ENCODE results near the gene PGLYRP1.
A peak's percentile ranks its signal among the peaks of the same experiment; 100 is the strongest.

The PGLYRP1 gene

GRCh38 chr19:46009530-46010510 lies 13.0 kb downstream of the PGLYRP1 start:
- Histone ChIP-seq H3K4me3 (ENCODE audit: low read depth, low read length) (no peak overlapping the region), H2AFZ (ENCODE audit: insufficient read depth, low read length, poor library complexity) (no peak overlapping the region), H2AK5ac (ENCODE audit: low read length) (no peak overlapping the region), H3K79me2 (ENCODE audit: control insufficient read depth, insufficient read depth, low read length, poor library complexity) (no peaks in the 10 kb centered on the region), H4K8ac (ENCODE audit: low read depth, low read length) (no peak overlapping the region), H4K12ac (ENCODE audit: low read depth, low read length) (no peak overlapping the region), H3K27me3 (ENCODE audit: insufficient read depth, low read length) (peaks cover 5% of the 10 kb centered on the region), H3K4me2 (ENCODE audit: low read length) (no peak overlapping the region), H3K23ac (ENCODE audit: low read length) (no peak overlapping the region), H2BK120ac (ENCODE audit: insufficient read depth, low read length, poor library complexity) (no peak overlapping the region), H3K79me1 (ENCODE audit: low read length) (no peaks in the 10 kb centered on the region), H2BK12ac (ENCODE audit: low read length) (no peak overlapping the region), H3K4me1 (ENCODE audit: control insufficient read depth in 1 of 2, insufficient read depth in 2 of 2, low read length in 2 of 2) (peaks cover 3% of the 10 kb centered on the region in 2 experiments), H3K4ac (ENCODE audit: low read depth, low read length) (no peak overlapping the region), H4K91ac (ENCODE audit: low read depth, low read length) (no peak overlapping the region), H3K36me3 (ENCODE audit: control insufficient read depth in 1 of 2, insufficient read depth in 2 of 2, low read length in 2 of 2) (peaks cover 4 to 9% of the 10 kb centered on the region in 2 experiments), H3K27ac (ENCODE audit: low read depth, low read length) (no peak overlapping the region), H3K18ac (ENCODE audit: low read length) (no peak overlapping the region), H3K9ac (ENCODE audit: low read length) (no peak overlapping the region), H3K9me3 (ENCODE audit: insufficient read depth, low read depth, low read length) (peaks cover 2% of the 10 kb centered on the region), H2BK5ac (ENCODE audit: low read depth, low read length, poor library complexity) (no peak overlapping the region), H3K14ac (ENCODE audit: low read length) (no peak overlapping the region)
- DNase-seq, result peak; percentile 24 to 76
- no CpG with 5 or more reads among the region's 28 CpGs for WGBS (ENCODE audit: extremely low coverage, insufficient coverage, insufficient read length)

- Histone ChIP-seq H3K9me3 (ENCODE audit: insufficient read depth, low read depth, low read length) (no peaks in the 10 kb centered on the region), H3K18ac (ENCODE audit: low read length) (no peak overlapping the region), H3K4me3 (ENCODE audit: low read depth, low read length) (no peak overlapping the region), H3K79me2 (ENCODE audit: control insufficient read depth, insufficient read depth, low read length, poor library complexity) (no peaks in the 10 kb centered on the region), H4K12ac (ENCODE audit: low read depth, low read length) (no peak overlapping the region), H3K14ac (ENCODE audit: low read length) (no peak overlapping the region), H3K36me3 (ENCODE audit: control insufficient read depth in 1 of 2, insufficient read depth in 2 of 2, low read length in 2 of 2) (peaks cover 4 to 9% of the 10 kb centered on the region in 2 experiments), H2AK5ac (ENCODE audit: low read length) (no peak overlapping the region), H3K4me2 (ENCODE audit: low read length) (no peak overlapping the region), H3K79me1 (ENCODE audit: low read length) (no peaks in the 10 kb centered on the region), H3K27me3 (ENCODE audit: insufficient read depth, low read length) (no peaks in the 10 kb centered on the region), H2AFZ (ENCODE audit: insufficient read depth, low read length, poor library complexity) (no peak overlapping the region), H4K91ac (ENCODE audit: low read depth, low read length) (no peak overlapping the region), H3K23ac (ENCODE audit: low read length) (no peak overlapping the region), H3K4me1 (ENCODE audit: control insufficient read depth in 1 of 2, insufficient read depth in 2 of 2, low read length in 2 of 2) (no peaks in the 10 kb centered on the region), H2BK12ac (ENCODE audit: low read length) (no peak overlapping the region), H3K4ac (ENCODE audit: low read depth, low read length) (no peak overlapping the region), H3K9ac (ENCODE audit: low read length) (no peak overlapping the region), H3K27ac (ENCODE audit: low read depth, low read length) (no peak overlapping the region), H4K8ac (ENCODE audit: low read depth, low read length) (no peak overlapping the region), H2BK120ac (ENCODE audit: insufficient read depth, low read length, poor library complexity) (no peak overlapping the region), H2BK5ac (ENCODE audit: low read depth, low read length, poor library complexity) (no peak overlapping the region)
- WGBS (ENCODE audit: extremely low coverage, insufficient coverage, insufficient read length), result no CpG with 5 or more reads among the region's 13 CpGs
- no peak for DNase-seq
Observed at GRCh38 chr19:46006411-46006810, 16.4 kb downstream of the PGLYRP1 start.

DNA sequence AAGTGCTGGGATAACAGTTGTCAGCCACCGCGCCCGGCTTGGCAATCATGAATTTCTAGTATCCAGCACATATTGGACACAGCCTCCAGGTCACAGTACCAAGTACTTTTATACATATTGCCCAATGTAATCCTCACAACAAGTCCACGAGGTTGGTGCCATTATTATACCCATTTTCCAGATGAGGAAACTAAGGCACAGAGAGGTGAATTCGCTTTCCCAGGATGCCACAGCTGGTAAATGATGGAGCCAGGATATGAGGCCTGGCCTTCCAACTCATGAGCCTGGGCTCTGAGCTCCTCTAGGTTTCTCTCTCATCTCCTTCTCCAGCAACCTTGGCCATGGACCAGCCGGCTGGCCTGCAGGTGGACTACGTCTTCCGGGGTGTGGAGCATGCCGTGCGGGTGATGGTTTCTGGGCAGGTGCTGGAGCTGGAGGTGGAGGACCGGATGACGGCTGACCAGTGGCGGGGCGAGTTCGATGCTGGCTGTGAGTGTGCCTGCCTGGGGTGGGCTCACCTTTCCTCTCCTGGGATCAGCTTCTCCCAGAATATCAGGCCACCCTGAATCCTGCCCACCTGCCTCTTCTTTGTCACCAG lies 20.1 kb downstream of the PGLYRP1 start:
- Histone ChIP-seq H4K12ac (ENCODE audit: low read depth, low read length) (no peak overlapping the region), H3K4me2 (ENCODE audit: low read length) (no peak overlapping the region), H3K79me1 (ENCODE audit: low read length) (no peaks in the 10 kb centered on the region), H2AFZ (ENCODE audit: insufficient read depth, low read length, poor library complexity) (no peak overlapping the region), H3K4me3 (ENCODE audit: low read depth, low read length) (no peak overlapping the region), H3K36me3 (ENCODE audit: control insufficient read depth in 1 of 2, insufficient read depth in 2 of 2, low read length in 2 of 2) (peaks cover 4 to 8% of the 10 kb centered on the region in 2 experiments), H3K79me2 (ENCODE audit: control insufficient read depth, insufficient read depth, low read length, poor library complexity) (no peaks in the 10 kb centered on the region), H3K18ac (ENCODE audit: low read length) (no peak overlapping the region), H4K8ac (ENCODE audit: low read depth, low read length) (no peak overlapping the region), H2AK5ac (ENCODE audit: low read length) (no peak overlapping the region), H2BK12ac (ENCODE audit: low read length) (no peak overlapping the region), H4K91ac (ENCODE audit: low read depth, low read length) (no peak overlapping the region), H3K4ac (ENCODE audit: low read depth, low read length) (no peak overlapping the region), H3K9me3 (ENCODE audit: insufficient read depth, low read depth, low read length) (no peaks in the 10 kb centered on the region), H3K4me1 (ENCODE audit: control insufficient read depth in 1 of 2, insufficient read depth in 2 of 2, low read length in 2 of 2) (peaks cover 8 to 14% of the 10 kb centered on the region in 2 experiments), H3K23ac (ENCODE audit: low read length) (no peak overlapping the region), H3K27ac (ENCODE audit: low read depth, low read length) (no peak overlapping the region), H3K14ac (ENCODE audit: low read length) (no peak overlapping the region), H3K9ac (ENCODE audit: low read length) (no peak overlapping the region), H3K27me3 (ENCODE audit: insufficient read depth, low read length) (no peaks in the 10 kb centered on the region), H2BK120ac (ENCODE audit: insufficient read depth, low read length, poor library complexity) (no peak overlapping the region), H2BK5ac (ENCODE audit: low read depth, low read length, poor library complexity) (no peak overlapping the region)
- DNase-seq, result no peak
- WGBS (ENCODE audit: extremely low coverage, insufficient coverage, insufficient read length), result no CpG with 5 or more reads among the region's 15 CpGs

DNA sequence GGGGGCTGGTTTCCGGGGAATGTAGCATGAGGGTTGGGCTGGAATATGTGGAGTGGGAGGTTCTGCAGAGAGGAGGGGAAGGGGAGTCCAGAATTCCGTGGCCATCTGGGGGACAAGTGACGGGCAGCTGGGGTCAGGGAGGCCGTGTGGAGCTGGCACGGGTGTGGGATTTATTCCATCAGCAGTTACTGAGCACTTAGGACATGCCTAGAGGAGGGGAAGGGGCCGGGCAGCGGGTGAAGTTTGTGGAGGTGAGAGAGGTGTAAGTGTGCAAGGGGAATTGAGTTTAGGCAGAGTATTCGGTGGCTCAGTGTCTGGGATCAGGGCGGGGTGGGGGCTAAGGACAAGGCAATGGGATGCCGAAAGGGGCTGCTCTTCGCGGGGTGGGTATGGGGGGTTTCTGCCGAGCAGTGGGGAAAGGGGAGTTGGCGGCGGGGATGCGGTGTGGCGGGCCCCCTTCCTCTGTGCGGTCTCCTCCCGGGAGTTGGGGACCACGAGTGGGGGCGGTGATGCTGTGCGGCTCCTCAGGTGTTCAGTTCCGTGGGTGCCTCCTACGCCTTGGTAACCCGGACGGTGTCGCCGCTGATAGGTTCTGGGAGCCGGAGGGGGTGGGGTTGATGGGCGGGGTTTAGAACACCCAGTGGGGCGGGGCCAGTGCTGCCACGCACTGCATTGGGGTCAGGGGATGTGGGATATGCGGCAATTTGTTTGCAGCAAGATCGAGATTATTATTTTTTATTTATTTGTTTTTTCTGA lies 22.2 kb downstream of the PGLYRP1 start:
- peak in 1 of 2 donors; percentile 28 for DNase-seq
- Histone ChIP-seq H3K4me2 (ENCODE audit: low read length) (peak overlapping the region; percentile 81), H2AFZ (ENCODE audit: insufficient read depth, low read length, poor library complexity) (peak overlapping the region; percentile 17), H3K4me1 (ENCODE audit: control insufficient read depth in 1 of 2, insufficient read depth in 2 of 2, low read length in 2 of 2) (peaks cover 13 to 19% of the 10 kb centered on the region in 2 experiments), H3K14ac (ENCODE audit: low read length) (no peak overlapping the region), H2BK12ac (ENCODE audit: low read length) (no peak overlapping the region), H3K36me3 (ENCODE audit: control insufficient read depth in 1 of 2, insufficient read depth in 2 of 2, low read length in 2 of 2) (peaks cover 0 to 3% of the 10 kb centered on the region in 2 experiments), H4K8ac (ENCODE audit: low read depth, low read length) (no peak overlapping the region), H3K23ac (ENCODE audit: low read length) (no peak overlapping the region), H3K18ac (ENCODE audit: low read length) (no peak overlapping the region), H2AK5ac (ENCODE audit: low read length) (no peak overlapping the region), H3K27me3 (ENCODE audit: insufficient read depth, low read length) (no peaks in the 10 kb centered on the region), H3K79me2 (ENCODE audit: control insufficient read depth, insufficient read depth, low read length, poor library complexity) (peaks cover under 1% of the 10 kb centered on the region), H4K91ac (ENCODE audit: low read depth, low read length) (no peak overlapping the region), H3K27ac (ENCODE audit: low read depth, low read length) (no peak overlapping the region), H3K9ac (ENCODE audit: low read length) (no peak overlapping the region), H3K9me3 (ENCODE audit: insufficient read depth, low read depth, low read length) (no peaks in the 10 kb centered on the region), H3K4me3 (ENCODE audit: low read depth, low read length) (peak overlapping the region; percentile 61), H2BK5ac (ENCODE audit: low read depth, low read length, poor library complexity) (no peak overlapping the region), H2BK120ac (ENCODE audit: insufficient read depth, low read length, poor library complexity) (no peak overlapping the region), H3K79me1 (ENCODE audit: low read length) (no peaks in the 10 kb centered on the region), H3K4ac (ENCODE audit: low read depth, low read length) (no peak overlapping the region), H4K12ac (ENCODE audit: low read depth, low read length) (no peak overlapping the region)
- WGBS (ENCODE audit: extremely low coverage, insufficient coverage, insufficient read length), result no CpG with 5 or more reads among the region's 34 CpGs
